Measurements from ENCODE around the gene B9D1. TPM values are rescaled to one million over a fixed set of nuclear protein-coding genes. Genes with fewer than 3 reads are reported as not detected.

B9D1 gene
- total RNA-seq, 4 donors from 2014 or later: 6.5 to 16.4 (median 14.5) TPM

DNA sequence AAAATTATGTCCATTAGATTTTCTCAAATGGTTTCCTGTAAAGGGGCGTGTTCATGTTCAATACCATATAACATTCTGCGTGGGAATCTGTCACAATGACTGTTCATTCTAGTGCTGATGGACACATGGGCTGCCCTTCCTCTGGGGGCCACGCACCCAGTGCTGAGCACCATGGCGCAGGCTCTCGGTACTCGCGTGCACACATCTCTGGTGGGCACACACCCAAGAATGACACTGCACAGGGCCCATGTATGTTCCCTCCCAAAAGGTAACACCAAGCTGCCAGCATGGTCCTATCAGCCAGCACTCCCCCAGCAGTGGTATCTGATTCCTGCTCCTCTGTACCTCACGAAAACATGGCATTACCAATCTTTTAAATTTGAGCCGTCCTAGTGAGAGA is 13.7 kb downstream of the B9D1 start:
- no peaks in the 10 kb centered on the region for H3K9me3 ChIP-seq
- in situ Hi-C loops (cut with MboI; ENCODE audit: low sequenced_read_pairs in 4 of 4) (no loop called here), intact Hi-C loops (cut with DNase I; ENCODE audit: low total_unique reads) (loop anchor here (2.0 kb wide), 1 partner anchor 28 kb away; no protein-coding TSS in a partner anchor)
- no peaks in the 10 kb centered on the region for H3K36me3 ChIP-seq
- no peak overlapping the region for H3K4me3 ChIP-seq
- TF ChIP-seq, protein P1, sequence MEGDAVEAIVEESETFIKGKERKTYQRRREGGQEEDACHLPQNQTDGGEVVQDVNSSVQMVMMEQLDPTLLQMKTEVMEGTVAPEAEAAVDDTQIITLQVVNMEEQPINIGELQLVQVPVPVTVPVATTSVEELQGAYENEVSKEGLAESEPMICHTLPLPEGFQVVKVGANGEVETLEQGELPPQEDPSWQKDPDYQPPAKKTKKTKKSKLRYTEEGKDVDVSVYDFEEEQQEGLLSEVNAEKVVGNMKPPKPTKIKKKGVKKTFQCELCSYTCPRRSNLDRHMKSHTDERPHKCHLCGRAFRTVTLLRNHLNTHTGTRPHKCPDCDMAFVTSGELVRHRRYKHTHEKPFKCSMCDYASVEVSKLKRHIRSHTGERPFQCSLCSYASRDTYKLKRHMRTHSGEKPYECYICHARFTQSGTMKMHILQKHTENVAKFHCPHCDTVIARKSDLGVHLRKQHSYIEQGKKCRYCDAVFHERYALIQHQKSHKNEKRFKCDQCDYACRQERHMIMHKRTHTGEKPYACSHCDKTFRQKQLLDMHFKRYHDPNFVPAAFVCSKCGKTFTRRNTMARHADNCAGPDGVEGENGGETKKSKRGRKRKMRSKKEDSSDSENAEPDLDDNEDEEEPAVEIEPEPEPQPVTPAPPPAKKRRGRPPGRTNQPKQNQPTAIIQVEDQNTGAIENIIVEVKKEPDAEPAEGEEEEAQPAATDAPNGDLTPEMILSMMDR (IDR thresholded peaks at IDR 0.05 in 4 of 5, conservative IDR thresholded peaks at IDR 0.05 in 1 of 5): no peak
- no peak for TF ChIP-seq POLR2A (IDR thresholded peaks at IDR 0.05)
- ATAC-seq (no peak), DNase-seq (no peak)
- no peaks in the 10 kb centered on the region for H3K27me3 ChIP-seq
- peaks cover 22 to 25% of the 10 kb centered on the region in 2 donors for H3K4me1 ChIP-seq
- H3K27ac ChIP-seq: no peak overlapping the region

DNA sequence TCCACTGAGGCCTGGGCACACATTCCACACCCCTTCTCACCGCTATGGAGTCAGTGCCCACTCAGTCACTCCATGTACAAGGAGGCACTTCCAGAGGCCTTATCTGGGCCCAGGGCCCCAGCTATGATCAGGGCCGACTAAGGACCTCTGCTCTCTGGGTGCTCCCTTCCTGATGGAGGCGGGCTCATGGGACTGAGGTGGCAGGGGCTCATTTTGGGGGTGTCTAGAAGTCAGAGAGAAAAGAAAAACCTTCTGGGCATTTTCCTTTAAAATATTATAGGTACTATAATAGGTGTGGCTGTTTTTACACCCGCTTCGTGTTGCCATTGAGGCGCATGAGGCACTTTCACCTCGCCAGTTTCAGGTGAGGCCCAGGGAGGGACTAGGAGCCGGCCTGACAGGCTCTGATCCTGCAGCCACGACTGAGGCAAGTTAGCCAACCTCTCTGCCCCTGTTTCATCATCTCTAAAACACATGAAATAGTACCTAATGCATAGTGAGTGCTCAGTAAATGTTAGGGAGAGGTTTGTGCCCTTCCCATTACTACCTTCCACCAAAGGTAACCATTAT is 14.4 kb downstream of the B9D1 start:
- Histone ChIP-seq H3K4me1 (peaks cover 22 to 27% of the 10 kb centered on the region in 2 donors), H3K4me3 (no peak overlapping the region), H3K36me3 (no peaks in the 10 kb centered on the region), H3K27me3 (no peaks in the 10 kb centered on the region), H3K27ac (no peak overlapping the region), H3K9me3 (no peaks in the 10 kb centered on the region)
- in situ Hi-C loops (cut with MboI; ENCODE audit: low sequenced_read_pairs in 4 of 4): no loop called here
- intact Hi-C loops (cut with DNase I; ENCODE audit: low total_unique reads): loop anchor here (2.0 kb wide), 1 partner anchor 29 kb away; no protein-coding TSS in a partner anchor
- ATAC-seq (no peak), DNase-seq (no peak)
- TF ChIP-seq POLR2A (IDR thresholded peaks at IDR 0.05): no peak
- TF ChIP-seq, protein P1 (IDR thresholded peaks at IDR 0.05 in 4 of 5, conservative IDR thresholded peaks at IDR 0.05 in 1 of 5): no peak

DNA sequence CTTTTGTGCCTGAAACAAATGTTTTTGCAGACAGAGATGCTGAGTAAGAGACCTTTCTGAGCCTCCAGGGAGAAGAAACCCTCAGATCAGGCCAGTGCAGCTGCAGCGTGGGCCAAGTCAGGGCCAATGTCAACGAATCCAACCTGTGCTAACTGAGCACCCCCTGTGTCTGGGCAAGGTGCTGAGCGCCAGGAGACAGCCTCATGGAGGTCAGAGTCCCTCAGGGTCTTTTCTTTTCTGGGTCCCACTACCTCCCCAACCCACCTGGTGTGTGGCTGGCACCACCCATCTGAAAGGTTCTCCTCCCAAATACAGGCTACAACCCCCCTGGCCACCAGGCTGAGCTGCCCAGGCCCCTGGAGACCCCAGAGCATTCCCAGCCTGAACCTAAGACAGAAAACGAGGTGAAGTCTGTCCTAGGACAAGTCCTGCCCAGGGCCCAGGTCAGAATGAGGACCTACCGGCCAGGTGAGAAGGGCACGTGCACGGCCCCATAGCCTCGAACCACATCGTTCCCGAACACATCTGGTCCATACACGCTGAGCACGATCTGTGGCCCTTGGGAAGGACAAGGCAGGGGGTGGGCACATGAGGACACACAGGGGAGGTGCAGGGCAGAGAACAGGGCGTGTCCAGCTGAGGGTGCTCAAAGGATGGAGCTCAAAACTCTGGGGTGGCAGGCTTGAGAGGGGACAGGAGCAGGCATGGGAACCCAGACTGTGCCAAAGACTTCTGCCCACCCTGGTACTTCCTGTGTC is 15.0 kb downstream of the B9D1 start:
- H3K36me3 ChIP-seq: no peaks in the 10 kb centered on the region
- H3K9me3 ChIP-seq: no peaks in the 10 kb centered on the region
- DNase-seq (no peak), ATAC-seq (peak; percentile 6 to 13)
- in situ Hi-C loops (cut with MboI; ENCODE audit: low sequenced_read_pairs in 4 of 4): no loop called here
- TF ChIP-seq, protein P1 (IDR thresholded peaks at IDR 0.05 in 4 of 5, conservative IDR thresholded peaks at IDR 0.05 in 1 of 5): no peak
- no peak for TF ChIP-seq POLR2A (IDR thresholded peaks at IDR 0.05)
- H3K4me1 ChIP-seq: peaks cover 22 to 27% of the 10 kb centered on the region in 2 donors
- intact Hi-C loops (cut with DNase I; ENCODE audit: low total_unique reads): loop anchor here (2.0 kb wide), 1 partner anchor 29 kb away; no protein-coding TSS in a partner anchor
- no peaks in the 10 kb centered on the region for H3K27me3 ChIP-seq
- H3K27ac ChIP-seq: peak overlapping the region; percentile 68 to 81 (median 80)
- no peak overlapping the region for H3K4me3 ChIP-seq

DNA sequence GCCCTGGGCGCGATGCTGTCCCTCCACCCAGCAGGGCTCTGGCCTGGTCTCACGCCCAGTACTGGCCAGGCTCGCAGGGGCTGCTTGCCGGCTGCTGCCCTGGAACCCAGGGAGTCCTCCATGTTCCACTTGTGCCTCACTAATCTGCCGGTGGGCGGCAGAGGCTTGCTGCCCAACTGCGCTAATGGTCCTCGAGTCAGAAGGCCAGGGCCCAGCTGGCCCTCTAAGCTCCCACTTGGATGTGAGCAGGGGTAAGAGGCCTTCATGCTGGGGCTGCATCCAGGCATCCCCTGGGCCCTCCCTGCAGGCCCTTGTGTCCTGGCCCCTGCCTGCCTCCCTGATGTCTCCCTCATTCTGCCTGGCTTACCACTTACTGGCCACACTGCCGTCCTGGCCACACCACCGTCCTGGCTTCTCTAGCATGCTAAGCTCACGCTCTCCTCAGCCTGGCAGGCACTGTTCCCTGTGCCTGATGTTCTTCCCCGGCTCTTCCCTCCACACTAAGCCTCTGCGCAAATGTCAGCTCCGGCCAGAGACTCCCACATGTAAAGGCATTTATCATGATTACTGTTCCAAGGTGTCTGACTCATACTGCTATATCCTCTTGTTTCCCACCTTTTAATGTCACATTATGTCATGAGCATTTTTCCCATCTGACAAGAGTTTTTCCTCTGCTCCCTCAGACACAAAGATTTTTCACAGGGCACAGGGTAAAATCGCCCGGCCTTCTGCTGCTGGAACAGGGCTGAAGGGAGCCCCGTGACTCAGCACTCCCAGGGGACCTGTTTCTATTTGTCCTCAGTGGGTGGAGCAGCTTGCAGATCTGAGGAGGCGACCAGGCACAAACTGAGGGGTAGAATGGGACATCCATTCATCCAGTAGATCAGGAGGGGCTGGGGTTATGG is 15.9 kb downstream of the B9D1 start:
- Histone ChIP-seq H3K4me3 (no peak overlapping the region), H3K27ac (peak overlapping the region; percentile 68 to 81 (median 80)), H3K36me3 (no peaks in the 10 kb centered on the region), H3K4me1 (peaks cover 22 to 27% of the 10 kb centered on the region in 2 donors), H3K27me3 (no peaks in the 10 kb centered on the region), H3K9me3 (no peaks in the 10 kb centered on the region)
- TF ChIP-seq, protein P1 (IDR thresholded peaks at IDR 0.05 in 4 of 5, conservative IDR thresholded peaks at IDR 0.05 in 1 of 5): no peak
- no peak for TF ChIP-seq POLR2A (IDR thresholded peaks at IDR 0.05)
- ATAC-seq (peak; percentile 81 to 83), DNase-seq (peak; percentile 55 to 79)
- intact Hi-C loops (cut with DNase I; ENCODE audit: low total_unique reads) (no loop called here), in situ Hi-C loops (cut with MboI; ENCODE audit: low sequenced_read_pairs in 4 of 4) (no loop called here)
